ENCODE measurements around the gene GON4L. TPM values are rescaled to one million over a fixed set of nuclear protein-coding genes. Genes with fewer than 3 reads are reported as not detected.

GON4L gene
- total and polyA plus RNA-seq, 7 donors, result 10.6 to 29.9 (median 21.0) TPM

GRCh38 chr1:155867766-155868165 lies 10.8 kb upstream of the GON4L start:
- Histone ChIP-seq H3K4me3 (no peak overlapping the region), H3K4me1 (peaks cover 2% of the 10 kb centered on the region), H3K27me3 (ENCODE audit: insufficient read depth in 3 of 3, low read length in 2 of 3) (no peaks in the 10 kb centered on the region), H3K9me3 (no peaks in the 10 kb centered on the region), H3K36me3 (ENCODE audit: insufficient read depth in 1 of 2, low read depth in 1 of 2) (no peaks in the 10 kb centered on the region), H3K27ac (no peak overlapping the region)
- ATAC-seq (no peak), DNase-seq (no peak)
- WGBS, 3 donors, result 91 to 97% (median 97%) methylated on average over 8 of the region's 8 CpGs
- no peak for TF ChIP-seq CTCF (IDR thresholded peaks at IDR 0.05)
- intact Hi-C loops (cut with DNase I), result no loop called here

GRCh38 chr1:155864393-155864792 lies 7.4 kb upstream of the GON4L start:
- H3K4me3 ChIP-seq, result no peak overlapping the region
- no peak for TF ChIP-seq CTCF (IDR thresholded peaks at IDR 0.05)
- intact Hi-C loops (cut with DNase I), result no loop called here
- no peaks in the 10 kb centered on the region for H3K9me3 ChIP-seq
- H3K27ac ChIP-seq, result no peak overlapping the region
- H3K4me1 ChIP-seq, result peaks cover 2% of the 10 kb centered on the region
- ATAC-seq (no peak), DNase-seq (no peak)
- no peaks in the 10 kb centered on the region for H3K27me3 ChIP-seq (ENCODE audit: insufficient read depth in 3 of 3, low read length in 2 of 3)
- H3K36me3 ChIP-seq (ENCODE audit: insufficient read depth in 1 of 2, low read depth in 1 of 2), result no peaks in the 10 kb centered on the region

GRCh38 chr1:155861896-155862295 lies 4.9 kb upstream of the GON4L start:
- ATAC-seq (no peak), DNase-seq (no peak)
- H3K27ac ChIP-seq, result no peak overlapping the region
- peaks cover 10% of the 10 kb centered on the region for H3K4me1 ChIP-seq
- TF ChIP-seq CTCF (IDR thresholded peaks at IDR 0.05), result no peak
- no peaks in the 10 kb centered on the region for H3K36me3 ChIP-seq (ENCODE audit: insufficient read depth in 1 of 2, low read depth in 1 of 2)
- H3K4me3 ChIP-seq, result no peak overlapping the region
- no peaks in the 10 kb centered on the region for H3K9me3 ChIP-seq
- WGBS, 3 donors, result 82 to 93% (median 92%) methylated on average over 2 of the region's 2 CpGs
- no peaks in the 10 kb centered on the region for H3K27me3 ChIP-seq (ENCODE audit: insufficient read depth in 3 of 3, low read length in 2 of 3)
- intact Hi-C loops (cut with DNase I), result no loop called here

- ATAC-seq, result no peak
- intact Hi-C loops (cut with DNase I), result no loop called here
- 53 to 62% (median 60%) methylated on average over 2 of the region's 2 CpGs for WGBS, 3 donors
Observed at GRCh38 chr1:155860970-155861510, 4.0 kb upstream of the GON4L start.

More at GRCh38 chr1:155860970-155861510, 4.0 kb upstream of the GON4L start:
- no peaks in the 10 kb centered on the region for H3K9me3 ChIP-seq
- no peak for TF ChIP-seq CTCF (IDR thresholded peaks at IDR 0.05)
- H3K4me3 ChIP-seq, result peak overlapping the region; percentile 77
- H3K36me3 ChIP-seq (ENCODE audit: insufficient read depth in 1 of 2, low read depth in 1 of 2), result no peaks in the 10 kb centered on the region
- no peak for DNase-seq
- peak overlapping the region; percentile 81 for H3K27ac ChIP-seq
- no peaks in the 10 kb centered on the region for H3K27me3 ChIP-seq (ENCODE audit: insufficient read depth in 3 of 3, low read length in 2 of 3)
- peaks cover 16% of the 10 kb centered on the region for H3K4me1 ChIP-seq
